ENCODE measurements around the gene ASTN1.

The ASTN1 gene

GRCh38 chr1:177024623-177025022 is 139.9 kb downstream of the ASTN1 start:
- no peak for DNase-seq

GRCh38 chr1:177023726-177024125 is 140.8 kb downstream of the ASTN1 start:
- no peak for DNase-seq

GRCh38 chr1:177023249-177023648 is 141.3 kb downstream of the ASTN1 start:
- DNase-seq: no peak

GRCh38 chr1:177021687-177022086 is 142.8 kb downstream of the ASTN1 start:
- no peak for DNase-seq

- DNase-seq: no peak
These were observed 143.5 kb downstream of the ASTN1 start for GRCh38 chr1:177020851-177021589.

GRCh38 chr1:177017287-177017852 is 147.1 kb downstream of the ASTN1 start:
- DNase-seq: no peak

- no peak for DNase-seq
These were observed 150.2 kb downstream of the ASTN1 start for GRCh38 chr1:177014325-177014724.

GRCh38 chr1:177012342-177012925 is 152.1 kb downstream of the ASTN1 start:
- DNase-seq: no peak

GRCh38 chr1:177011508-177011907 is 153.0 kb downstream of the ASTN1 start:
- no peak for DNase-seq

- DNase-seq: no peak
These were observed 154.2 kb downstream of the ASTN1 start for GRCh38 chr1:177010211-177010825.

- DNase-seq: no peak
These were observed 155.9 kb downstream of the ASTN1 start for GRCh38 chr1:177008653-177009052.

GRCh38 chr1:177007437-177008161 is 156.9 kb downstream of the ASTN1 start:
- no peak for DNase-seq

GRCh38 chr1:177002891-177003290 is 161.6 kb downstream of the ASTN1 start:
- no peak for DNase-seq

- DNase-seq: no peak
These were observed 163.0 kb downstream of the ASTN1 start for GRCh38 chr1:177001556-177001955.

GRCh38 chr1:176998183-176998795 is 166.2 kb downstream of the ASTN1 start:
- peak; percentile 26 to 74 (median 70) for DNase-seq

GRCh38 chr1:176996456-176997090 is 167.9 kb downstream of the ASTN1 start:
- peak in 2 of 3 experiments; percentile 72 to 89 for DNase-seq

GRCh38 chr1:176994931-176995596 is 169.4 kb downstream of the ASTN1 start:
- no peak for DNase-seq

GRCh38 chr1:176993587-176993986 is 170.9 kb downstream of the ASTN1 start:
- DNase-seq: no peak

GRCh38 chr1:176989754-176990153 is 174.8 kb downstream of the ASTN1 start:
- no peak for DNase-seq

GRCh38 chr1:176989023-176989422 is 175.5 kb downstream of the ASTN1 start:
- DNase-seq: no peak

GRCh38 chr1:176987016-176987415 is 177.5 kb downstream of the ASTN1 start:
- DNase-seq: no peak

GRCh38 chr1:176983731-176984130 is 180.8 kb downstream of the ASTN1 start:
- DNase-seq: no peak

Data from NCI-H1417 (cell line).